Neuronal stem cell (in vitro differentiated cells): ENCODE measurements around the gene CD302.

ENCODE experiments used
- DNase-seq: peaks from one replicate; pipeline ENCODE4 v3.0.0-alpha.2; 2013; ENCODE audit warnings: low spot score
- H2AFZ ChIP-seq: one replicate; pipeline ENCODE4 v1.6.1; 2013; ENCODE audit warnings: mild to moderate bottlenecking, low read length, inconsistent platforms
- H2AK5ac ChIP-seq: 2 replicates; pipeline ENCODE4 v1.6.1; 2013; ENCODE audit warnings: low read depth, mild to moderate bottlenecking, inconsistent platforms, low read length, moderate library complexity, mixed read lengths
- H2BK120ac ChIP-seq: 2 replicates; pipeline ENCODE4 v1.6.1; 2013; ENCODE audit warnings: low read depth, mild to moderate bottlenecking, inconsistent platforms, low read length, moderate library complexity, mixed read lengths
- H2BK12ac ChIP-seq: one replicate; pipeline ENCODE4 v1.6.1; 2013; ENCODE audit warnings: low read length, inconsistent platforms
- H2BK15ac ChIP-seq: 2 replicates; pipeline ENCODE4 v1.6.1; 2013; ENCODE audit warnings: mild to moderate bottlenecking, low read length, inconsistent platforms, mixed read lengths
- H2BK5ac ChIP-seq: one replicate; pipeline ENCODE4 v1.6.1; 2013; ENCODE audit warnings: inconsistent platforms, mild to moderate bottlenecking, low read length, moderate library complexity
- H3K14ac ChIP-seq: one replicate; pipeline ENCODE4 v1.6.1; 2013; ENCODE audit warnings: low read length, inconsistent platforms
- H3K18ac ChIP-seq: 2 replicates; pipeline ENCODE4 v1.6.1; 2013; ENCODE audit warnings: low read length, inconsistent platforms
- H3K23ac ChIP-seq: 2 replicates; pipeline ENCODE4 v1.6.1; 2013; ENCODE audit warnings: low read depth, mild to moderate bottlenecking, mixed read lengths, low read length, inconsistent platforms; ENCODE audit not compliant: poor library complexity
- H3K27ac ChIP-seq: replicated peaks from 3 replicates; pipeline ENCODE4 v1.5.1; 2013; ENCODE audit warnings: low read length, inconsistent platforms
- H3K27me3 ChIP-seq, 3 experiments: 2 replicates each; pipeline ENCODE4 v1.6.1; 2013; ENCODE audit warnings: low read length in 3 of 3, mild to moderate bottlenecking in 2 of 3, inconsistent platforms in 1 of 3, low read depth in 1 of 3, mixed read lengths in 1 of 3, moderate library complexity in 1 of 3; ENCODE audit not compliant: control insufficient read depth in 3 of 3, insufficient read depth in 3 of 3
- H3K36me3 ChIP-seq, 2 donors: replicated peaks in 1 of 2; 2 replicates each; pipeline ENCODE4 v1.6.1; 2013; ENCODE audit warnings: low read length in 2 of 2; ENCODE audit not compliant: control insufficient read depth in 2 of 2, insufficient read depth in 2 of 2
- H3K4ac ChIP-seq: 2 replicates; pipeline ENCODE4 v1.6.1; 2013; ENCODE audit warnings: inconsistent platforms, mild to moderate bottlenecking, low read length, moderate library complexity
- H3K4me1 ChIP-seq, 2 donors: 1 replicate in 1 of 2; 2 replicates in 1 of 2; pipeline ENCODE4 v1.6.1; 2013; ENCODE audit warnings: low read length in 2 of 2, low read depth in 1 of 2; ENCODE audit not compliant: control insufficient read depth in 2 of 2, insufficient read depth in 1 of 2
- H3K4me2 ChIP-seq: one replicate; pipeline ENCODE4 v1.6.1; 2013; ENCODE audit warnings: mild to moderate bottlenecking, low read length, inconsistent platforms; ENCODE audit not compliant: insufficient read depth, poor library complexity, severe bottlenecking
- H3K4me3 ChIP-seq, 2 donors: 2 replicates each; pipeline ENCODE4 v1.5.1; 2013; ENCODE audit warnings: low read length in 2 of 2, mild to moderate bottlenecking in 2 of 2, inconsistent platforms in 1 of 2, moderate library complexity in 1 of 2
- H3K79me1 ChIP-seq: one replicate; pipeline ENCODE4 v1.6.1; 2013; ENCODE audit warnings: low read depth, mild to moderate bottlenecking, inconsistent platforms, low read length, moderate library complexity
- H3K9ac ChIP-seq: one replicate; pipeline ENCODE4 v1.6.1; 2013; ENCODE audit warnings: mild to moderate bottlenecking, low read depth, low read length, inconsistent platforms; ENCODE audit not compliant: poor library complexity
- H3K9me3 ChIP-seq, 2 donors: replicated peaks in 1 of 2; 2 replicates each; pipeline versions ENCODE3 to v1.6.1; 2013; ENCODE audit warnings: low read length in 2 of 2, mild to moderate bottlenecking in 2 of 2, inconsistent platforms in 1 of 2, low read depth in 1 of 2, mixed read lengths in 1 of 2, moderate library complexity in 1 of 2; ENCODE audit not compliant: control insufficient read depth in 2 of 2, insufficient read depth in 1 of 2
- H4K8ac ChIP-seq: one replicate; pipeline ENCODE4 v1.6.1; 2013; ENCODE audit warnings: low read depth, mild to moderate bottlenecking, inconsistent platforms, low read length, moderate library complexity
- H4K91ac ChIP-seq: one replicate; pipeline ENCODE4 v1.6.1; 2013; ENCODE audit warnings: low read length, low read depth, mild to moderate bottlenecking, inconsistent platforms; ENCODE audit not compliant: poor library complexity
- WGBS, 2 donors: extraction: QIAGEN DNeasy Blood & Tissue Kit; methylation state at CpG; one replicate each; pipeline ENCODE4 v1.1.7; 2013; ENCODE audit warnings: missing lambda C conversion rate in 2 of 2, mixed read lengths in 1 of 2; ENCODE audit not compliant: insufficient read length in 2 of 2, insufficient replicate concordance in 1 of 2; ENCODE audit errors: extremely low coverage in 2 of 2; 5-methylcytosine and 5-hydroxymethylcytosine counted together

CD302 gene

GRCh38 chr2:159758686-159759085 is 39.3 kb downstream of the CD302 start:
- no peak overlapping the region for H2BK15ac ChIP-seq
- H2BK120ac ChIP-seq, result no peak overlapping the region
- H3K9me3 ChIP-seq, result no peaks in the 10 kb centered on the region
- H4K8ac ChIP-seq, result no peak overlapping the region
- H3K23ac ChIP-seq, result no peak overlapping the region
- no peak overlapping the region for H3K9ac ChIP-seq
- H3K4me1 ChIP-seq, result no peaks in the 10 kb centered on the region
- no peaks in the 10 kb centered on the region for H3K79me1 ChIP-seq
- DNase-seq, result no peak
- no peaks in the 10 kb centered on the region for H3K27me3 ChIP-seq
- H3K4me2 ChIP-seq, result peak overlapping the region; percentile 19
- H2AK5ac ChIP-seq, result no peak overlapping the region
- H4K91ac ChIP-seq, result no peak overlapping the region
- H2BK12ac ChIP-seq, result no peak overlapping the region
- H2BK5ac ChIP-seq, result no peak overlapping the region
- no peak overlapping the region for H3K27ac ChIP-seq
- H3K36me3 ChIP-seq, result peaks cover 11 to 99% of the 10 kb centered on the region in 2 donors
- no peak overlapping the region for H3K18ac ChIP-seq
- H3K4me3 ChIP-seq, result no peak overlapping the region
- no CpG with 5 or more reads among the region's 1 CpG for WGBS, 2 donors
- H2AFZ ChIP-seq, result no peak overlapping the region
- H3K4ac ChIP-seq, result no peak overlapping the region
- no peak overlapping the region for H3K14ac ChIP-seq

DNA sequence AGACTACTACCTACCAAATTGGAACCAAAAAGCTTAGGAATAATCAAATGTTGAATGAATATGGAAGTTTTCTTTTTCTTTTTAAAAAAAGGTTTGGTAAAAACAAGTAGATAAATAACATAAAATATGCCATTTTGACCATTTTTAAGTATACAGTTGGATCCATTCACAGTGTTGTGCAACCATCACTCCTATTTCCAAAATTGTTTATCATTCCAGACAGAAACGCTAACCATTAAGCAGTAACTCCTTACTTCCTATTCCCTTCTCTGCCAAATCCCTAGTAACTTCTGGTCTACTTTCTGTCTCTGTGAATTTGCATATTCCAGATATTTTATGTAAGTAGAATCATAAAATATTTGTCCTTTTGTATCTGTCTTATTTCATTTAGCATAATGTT is 39.8 kb downstream of the CD302 start:
- no peaks in the 10 kb centered on the region for H3K4me1 ChIP-seq
- no peaks in the 10 kb centered on the region for H3K27me3 ChIP-seq
- H3K36me3 ChIP-seq, result peaks cover 11 to 98% of the 10 kb centered on the region in 2 donors
- no peak overlapping the region for H3K4me3 ChIP-seq
- no peak overlapping the region for H3K27ac ChIP-seq
- no peak overlapping the region for H3K4ac ChIP-seq
- no peak overlapping the region for H3K23ac ChIP-seq
- H2BK120ac ChIP-seq, result no peak overlapping the region
- no peak overlapping the region for H4K8ac ChIP-seq
- H3K4me2 ChIP-seq, result no peak overlapping the region
- H2AFZ ChIP-seq, result no peak overlapping the region
- no peak for DNase-seq
- whole genome bisulfite sequencing, 2 donors, result no CpG with 5 or more reads among the region's 1 CpG
- H3K18ac ChIP-seq, result no peak overlapping the region
- no peak overlapping the region for H2AK5ac ChIP-seq
- no peak overlapping the region for H3K9ac ChIP-seq
- H3K14ac ChIP-seq, result no peak overlapping the region
- H2BK12ac ChIP-seq, result no peak overlapping the region
- no peak overlapping the region for H4K91ac ChIP-seq
- H3K79me1 ChIP-seq, result no peaks in the 10 kb centered on the region
- H2BK15ac ChIP-seq, result no peak overlapping the region
- no peak overlapping the region for H2BK5ac ChIP-seq
- H3K9me3 ChIP-seq, result no peaks in the 10 kb centered on the region

DNA sequence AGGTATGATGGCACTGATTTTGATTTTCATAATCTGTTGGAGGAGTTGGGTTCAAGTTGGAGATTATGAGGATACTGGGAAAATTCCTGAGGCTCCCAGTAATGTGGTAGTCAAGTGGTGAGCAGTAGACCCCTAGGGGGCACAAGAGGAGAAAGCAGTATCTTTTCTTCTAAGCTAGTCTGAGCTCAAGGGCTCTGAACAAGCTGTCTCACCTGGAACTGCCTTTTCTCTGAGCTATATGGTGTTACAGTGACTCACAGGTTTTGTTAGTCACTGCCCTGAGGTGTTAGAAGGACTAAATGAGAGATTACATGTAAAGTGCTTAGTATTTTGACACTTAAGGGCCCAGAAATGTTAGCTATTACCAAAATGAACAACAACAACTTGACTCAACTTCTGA is 42.2 kb downstream of the CD302 start:
- Histone ChIP-seq H3K79me1 (no peaks in the 10 kb centered on the region), H3K18ac (no peak overlapping the region), H3K23ac (no peak overlapping the region), H3K4ac (no peak overlapping the region), H3K9ac (no peak overlapping the region), H2BK15ac (no peak overlapping the region), H3K9me3 (peaks cover 0 to 2% of the 10 kb centered on the region in 2 donors), H3K27me3 (no peaks in the 10 kb centered on the region), H2BK120ac (no peak overlapping the region), H4K91ac (no peak overlapping the region), H3K4me1 (no peaks in the 10 kb centered on the region), H2BK5ac (no peak overlapping the region), H4K8ac (no peak overlapping the region), H3K14ac (no peak overlapping the region), H2AK5ac (no peak overlapping the region), H2BK12ac (no peak overlapping the region), H3K27ac (no peak overlapping the region), H3K36me3 (peaks cover 14 to 97% of the 10 kb centered on the region in 2 donors), H2AFZ (no peak overlapping the region), H3K4me3 (no peak overlapping the region), H3K4me2 (no peak overlapping the region)
- DNase-seq, result no peak

DNA sequence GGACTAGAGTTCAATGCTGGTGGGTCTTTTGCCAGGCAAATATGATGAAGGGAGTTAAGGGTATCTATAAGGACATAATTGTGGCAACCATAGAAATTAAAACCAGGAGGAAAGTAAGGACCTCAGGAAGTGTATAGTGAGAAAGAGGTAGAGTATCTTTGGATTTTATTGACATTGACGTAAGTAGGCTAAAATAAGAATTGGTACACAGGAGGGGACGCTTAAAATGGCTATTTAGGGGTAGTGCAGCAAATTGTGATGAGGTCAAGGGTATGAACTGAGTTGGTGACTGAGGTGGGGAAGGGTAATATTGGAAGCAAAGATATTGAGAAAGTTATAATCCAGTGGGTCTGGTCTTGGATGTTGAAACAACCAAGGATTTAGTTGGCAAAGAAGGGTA is 43.0 kb downstream of the CD302 start:
- WGBS, 2 donors, result no CpG with 5 or more reads among the region's 2 CpGs
- Histone ChIP-seq H2AFZ (no peak overlapping the region), H3K79me1 (no peaks in the 10 kb centered on the region), H3K14ac (no peak overlapping the region), H3K27ac (no peak overlapping the region), H3K36me3 (peaks cover 15 to 97% of the 10 kb centered on the region in 2 donors), H3K4me1 (no peaks in the 10 kb centered on the region), H2BK5ac (no peak overlapping the region), H2BK120ac (no peak overlapping the region), H4K8ac (no peak overlapping the region), H3K4me3 (no peak overlapping the region), H3K4me2 (no peak overlapping the region), H3K23ac (no peak overlapping the region), H4K91ac (no peak overlapping the region), H3K9me3 (peaks cover 0 to 2% of the 10 kb centered on the region in 2 donors), H2BK12ac (no peak overlapping the region), H3K9ac (no peak overlapping the region), H3K18ac (no peak overlapping the region), H3K4ac (no peak overlapping the region), H2AK5ac (no peak overlapping the region), H3K27me3 (no peaks in the 10 kb centered on the region), H2BK15ac (no peak overlapping the region)
- DNase-seq, result no peak
